SK-N-MC (cell line): ENCODE measurements around the gene NXNL2.

Source experiments
- EZH2 ChIP-seq: fragments of 200-600 bp; sonication (generic); IDR thresholded peaks from one replicate; pipeline ENCODE4 v1.6.1; 2017; ENCODE audit warnings: antibody characterized with exemption
- POLR2AphosphoS5 ChIP-seq: IDR thresholded peaks from 2 replicates; pipeline ENCODE4 v1.6.1; 2012; ENCODE audit warnings: mild to moderate bottlenecking, low read depth, low read length, borderline replicate concordance

GRCh38 chr9:88533951-88534455 is 975 bp upstream of the NXNL2 start:
- TF ChIP-seq POLR2AphosphoS5 (no peak), EZH2 (no peak)
